ENCODE data around the gene AXIN1. TPM values are rescaled to one million over a fixed set of nuclear protein-coding genes. Genes with fewer than 3 reads are reported as not detected.

AXIN1 gene
- total and polyA plus RNA-seq, 2 donors (not counting 1 experiment from before 2014, with no cell fraction given): 5.1 to 18.7 TPM

DNA sequence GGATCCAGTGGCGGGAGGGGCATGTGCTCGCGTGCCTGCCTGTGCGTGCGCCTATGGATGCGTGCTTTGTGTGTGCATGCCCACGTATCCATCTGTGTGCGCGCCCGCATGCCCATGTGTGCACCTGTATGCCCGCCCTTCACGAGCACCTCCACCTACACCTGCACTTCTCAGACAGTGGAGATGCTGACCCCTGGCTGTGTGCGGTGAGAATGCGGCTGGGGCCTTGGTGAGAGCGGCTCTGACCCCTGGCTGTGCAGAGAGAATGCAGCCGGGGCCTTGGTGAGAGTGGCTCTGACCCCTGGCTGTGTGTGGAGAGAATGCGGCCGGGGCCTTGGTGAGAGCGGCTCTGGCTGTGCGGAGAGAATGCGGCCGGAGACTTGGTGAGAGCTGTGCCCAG, 33.9 kb downstream of the AXIN1 start:
- no peak overlapping the region for H3K9ac ChIP-seq (ENCODE audit: insufficient read depth, low read length)
- H4K20me1 ChIP-seq (ENCODE audit: control insufficient read depth, extremely low read depth, insufficient read depth, low read length): no peaks in the 10 kb centered on the region
- TF ChIP-seq EZH2 (IDR thresholded peaks at IDR 0.05; ENCODE audit: low read length, missing control alignments): no peak
- TF ChIP-seq, protein P1, sequence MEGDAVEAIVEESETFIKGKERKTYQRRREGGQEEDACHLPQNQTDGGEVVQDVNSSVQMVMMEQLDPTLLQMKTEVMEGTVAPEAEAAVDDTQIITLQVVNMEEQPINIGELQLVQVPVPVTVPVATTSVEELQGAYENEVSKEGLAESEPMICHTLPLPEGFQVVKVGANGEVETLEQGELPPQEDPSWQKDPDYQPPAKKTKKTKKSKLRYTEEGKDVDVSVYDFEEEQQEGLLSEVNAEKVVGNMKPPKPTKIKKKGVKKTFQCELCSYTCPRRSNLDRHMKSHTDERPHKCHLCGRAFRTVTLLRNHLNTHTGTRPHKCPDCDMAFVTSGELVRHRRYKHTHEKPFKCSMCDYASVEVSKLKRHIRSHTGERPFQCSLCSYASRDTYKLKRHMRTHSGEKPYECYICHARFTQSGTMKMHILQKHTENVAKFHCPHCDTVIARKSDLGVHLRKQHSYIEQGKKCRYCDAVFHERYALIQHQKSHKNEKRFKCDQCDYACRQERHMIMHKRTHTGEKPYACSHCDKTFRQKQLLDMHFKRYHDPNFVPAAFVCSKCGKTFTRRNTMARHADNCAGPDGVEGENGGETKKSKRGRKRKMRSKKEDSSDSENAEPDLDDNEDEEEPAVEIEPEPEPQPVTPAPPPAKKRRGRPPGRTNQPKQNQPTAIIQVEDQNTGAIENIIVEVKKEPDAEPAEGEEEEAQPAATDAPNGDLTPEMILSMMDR (conservative IDR thresholded peaks at IDR 0.05 in 1 of 2, IDR thresholded peaks at IDR 0.05 in 1 of 2; ENCODE audit: low read depth in 1 of 2, low read length in 2 of 2): no peak
- no peak overlapping the region for H2AFZ ChIP-seq (ENCODE audit: low read length)
- no peaks in the 10 kb centered on the region for H3K9me3 ChIP-seq (ENCODE audit: control insufficient read depth, insufficient read depth, low read depth, low read length)
- no peaks in the 10 kb centered on the region for H3K27me3 ChIP-seq (ENCODE audit: control insufficient read depth, insufficient read depth, low read length)
- peaks cover 3% of the 10 kb centered on the region for H3K79me2 ChIP-seq (ENCODE audit: control insufficient read depth, insufficient read depth, low read length)
- peaks cover 3% of the 10 kb centered on the region for H3K36me3 ChIP-seq (ENCODE audit: control insufficient read depth, insufficient read depth, low read length)
- H3K4me2 ChIP-seq (ENCODE audit: extremely low read depth, insufficient read depth, low read length): no peak overlapping the region
- DNase-seq (ENCODE audit: low read depth in 2 of 2): no peak
- no peaks in the 10 kb centered on the region for H3K4me1 ChIP-seq (ENCODE audit: control insufficient read depth, extremely low read depth, insufficient read depth, low read length)
- no peak overlapping the region for H3K4me3 ChIP-seq (replicated peaks in 1 of 4; ENCODE audit: control extremely low read depth in 1 of 4, insufficient read depth in 1 of 4, low read depth in 3 of 4, low read length in 4 of 4)
- H3K27ac ChIP-seq (ENCODE audit: insufficient read depth, low read length): no peak overlapping the region

DNA sequence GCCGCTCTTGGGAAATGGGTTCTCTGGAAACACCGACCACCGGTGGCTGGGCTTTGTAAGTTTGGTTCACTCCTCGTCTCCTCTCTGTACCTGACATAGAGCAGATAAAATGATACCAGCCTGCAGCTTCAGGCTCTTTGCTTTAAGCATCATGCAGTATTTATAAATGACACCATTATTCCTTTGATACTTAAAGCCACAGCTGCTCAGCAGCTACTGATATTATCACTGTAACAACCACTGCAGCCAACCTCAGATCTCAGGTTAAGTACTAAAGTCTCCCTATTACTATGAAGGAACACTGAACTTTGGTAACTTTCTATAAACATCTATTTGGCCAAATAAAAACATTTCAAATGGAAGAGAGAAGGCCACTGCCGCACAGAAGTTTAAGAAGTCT, 34.9 kb downstream of the AXIN1 start:
- H3K4me1 ChIP-seq (ENCODE audit: control insufficient read depth, extremely low read depth, insufficient read depth, low read length): no peaks in the 10 kb centered on the region
- no peak overlapping the region for H3K27ac ChIP-seq (ENCODE audit: insufficient read depth, low read length)
- H3K9ac ChIP-seq (ENCODE audit: insufficient read depth, low read length): no peak overlapping the region
- TF ChIP-seq EZH2 (IDR thresholded peaks at IDR 0.05; ENCODE audit: low read length, missing control alignments): no peak
- TF ChIP-seq, protein P1 (conservative IDR thresholded peaks at IDR 0.05 in 1 of 2, IDR thresholded peaks at IDR 0.05 in 1 of 2; ENCODE audit: low read depth in 1 of 2, low read length in 2 of 2): no peak
- H4K20me1 ChIP-seq (ENCODE audit: control insufficient read depth, extremely low read depth, insufficient read depth, low read length): no peaks in the 10 kb centered on the region
- H3K9me3 ChIP-seq (ENCODE audit: control insufficient read depth, insufficient read depth, low read depth, low read length): no peaks in the 10 kb centered on the region
- no peak overlapping the region for H3K4me3 ChIP-seq (replicated peaks in 1 of 4; ENCODE audit: control extremely low read depth in 1 of 4, insufficient read depth in 1 of 4, low read depth in 3 of 4, low read length in 4 of 4)
- DNase-seq (ENCODE audit: low read depth in 2 of 2): no peak
- H2AFZ ChIP-seq (ENCODE audit: low read length): no peak overlapping the region
- no peak overlapping the region for H3K4me2 ChIP-seq (ENCODE audit: extremely low read depth, insufficient read depth, low read length)
- peaks cover 3% of the 10 kb centered on the region for H3K36me3 ChIP-seq (ENCODE audit: control insufficient read depth, insufficient read depth, low read length)
- peaks cover 3% of the 10 kb centered on the region for H3K79me2 ChIP-seq (ENCODE audit: control insufficient read depth, insufficient read depth, low read length)
- no peaks in the 10 kb centered on the region for H3K27me3 ChIP-seq (ENCODE audit: control insufficient read depth, insufficient read depth, low read length)

DNA sequence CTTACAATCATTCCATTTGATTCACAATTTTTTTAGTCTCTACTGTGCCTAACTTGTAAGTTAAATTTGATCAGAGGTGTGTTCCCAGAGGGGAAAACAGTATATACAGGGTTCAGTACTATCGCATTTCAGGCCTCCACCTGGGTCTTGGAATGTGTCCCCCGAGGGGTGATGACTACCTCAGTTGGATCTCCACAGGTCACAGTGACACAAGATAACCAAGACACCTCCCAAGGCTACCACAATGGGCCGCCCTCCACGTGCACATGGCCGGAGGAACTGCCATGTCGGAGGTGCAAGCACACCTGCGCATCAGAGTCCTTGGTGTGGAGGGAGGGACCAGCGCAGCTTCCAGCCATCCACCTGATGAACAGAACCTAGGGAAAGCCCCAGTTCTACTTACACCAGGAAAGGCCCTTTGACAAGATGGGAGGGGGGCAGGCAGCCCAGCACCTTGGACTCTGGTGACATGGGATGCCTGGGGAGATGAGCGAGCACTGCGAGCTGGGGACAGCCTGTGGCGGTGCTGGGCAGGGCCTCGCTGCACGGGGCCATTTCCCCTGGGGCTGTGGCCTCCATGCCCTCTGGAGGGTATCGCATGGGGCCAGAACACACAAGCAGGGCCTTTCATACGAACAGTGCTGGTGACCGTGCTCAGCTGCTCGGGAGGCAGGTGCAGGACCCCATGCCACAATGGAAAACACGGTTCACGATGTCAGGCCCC, 35.6 kb downstream of the AXIN1 start:
- Histone ChIP-seq H3K4me1 (ENCODE audit: control insufficient read depth, extremely low read depth, insufficient read depth, low read length) (no peaks in the 10 kb centered on the region), H3K27ac (ENCODE audit: insufficient read depth, low read length) (no peak overlapping the region), H3K9me3 (ENCODE audit: control insufficient read depth, insufficient read depth, low read depth, low read length) (no peaks in the 10 kb centered on the region), H3K36me3 (ENCODE audit: control insufficient read depth, insufficient read depth, low read length) (peaks cover 3% of the 10 kb centered on the region), H3K27me3 (ENCODE audit: control insufficient read depth, insufficient read depth, low read length) (no peaks in the 10 kb centered on the region), H3K4me3 (replicated peaks in 1 of 4; ENCODE audit: control extremely low read depth in 1 of 4, insufficient read depth in 1 of 4, low read depth in 3 of 4, low read length in 4 of 4) (no peak overlapping the region), H4K20me1 (ENCODE audit: control insufficient read depth, extremely low read depth, insufficient read depth, low read length) (no peaks in the 10 kb centered on the region), H2AFZ (ENCODE audit: low read length) (no peak overlapping the region), H3K4me2 (ENCODE audit: extremely low read depth, insufficient read depth, low read length) (no peak overlapping the region), H3K9ac (ENCODE audit: insufficient read depth, low read length) (no peak overlapping the region), H3K79me2 (ENCODE audit: control insufficient read depth, insufficient read depth, low read length) (peaks cover 3% of the 10 kb centered on the region)
- DNase-seq (ENCODE audit: low read depth in 2 of 2): no peak
- TF ChIP-seq EZH2 (IDR thresholded peaks at IDR 0.05; ENCODE audit: low read length, missing control alignments): no peak
- TF ChIP-seq, protein P1 (conservative IDR thresholded peaks at IDR 0.05 in 1 of 2, IDR thresholded peaks at IDR 0.05 in 1 of 2; ENCODE audit: low read depth in 1 of 2, low read length in 2 of 2): no peak
